Uterine smooth muscle cell (primary cell): Measurements from ENCODE around the gene TXN. TPM values are rescaled to one million over a fixed set of nuclear protein-coding genes. Genes with fewer than 3 reads are reported as not detected.

Source experiments
- total RNA-seq: library from RNA; depleted of rRNA; stranded (reverse); fragments of >200 nt; gene quantifications from 2 replicates; pipeline ENCODE4 v1.2.3, GENCODE V29; 2014

TXN gene
- 370 and 447 TPM in 2 replicates for total RNA-seq

GRCh38 chr9:110256380-110257096, at the start of gene TXN:
Gene TXN, minus strand, starts transcription at chr9:110256507. Its CDS starts 72 bp downstream, at chr9:110256435.

GRCh38 chr9:110208031-110208430, 48.3 kb downstream of the TXN start, which contains the start of gene C9orf152:
Gene C9orf152, minus strand, starts transcription at chr9:110208159. Its CDS starts 580 bp downstream, at chr9:110207579.

Other genes with a start within 250 kb of the TXN start
- under 0.01 TPM in 1 of 2 replicates, not detected in the other for gene C9orf152, start 48.3 kb downstream of the TXN start, total RNA-seq
- not detected in 2 replicates for gene TXNDC8, start 81.4 kb upstream of the TXN start, total RNA-seq